Fibroblast of peridontal ligament (primary cell): ENCODE results near the gene TMED6.
A peak's percentile ranks its signal among the peaks of the same experiment; 100 is the strongest.

Experiments
- DNase-seq: peaks from one replicate; pipeline ENCODE4 v3.0.0-alpha.2; 2010; ENCODE audit errors: extremely low read depth

The TMED6 gene

GRCh38 chr16:69324013-69324531, 27.5 kb downstream of the TMED6 start:
- no peak for DNase-seq

- no peak for DNase-seq
Observed at GRCh38 chr16:69323415-69323814, 28.2 kb downstream of the TMED6 start.

- no peak for DNase-seq
Observed at GRCh38 chr16:69322343-69322742, 29.2 kb downstream of the TMED6 start.

- no peak for DNase-seq
Observed at GRCh38 chr16:69321080-69321479, 30.5 kb downstream of the TMED6 start.

GRCh38 chr16:69320740-69321073, 30.9 kb downstream of the TMED6 start:
- no peak for DNase-seq

- DNase-seq: no peak
Observed at GRCh38 chr16:69319826-69320739, 31.5 kb downstream of the TMED6 start.

- no peak for DNase-seq
Observed at GRCh38 chr16:69319381-69319780, 32.2 kb downstream of the TMED6 start.

- no peak for DNase-seq
Observed at GRCh38 chr16:69318911-69319289, 32.7 kb downstream of the TMED6 start.

GRCh38 chr16:69318177-69318910, 33.2 kb downstream of the TMED6 start:
- no peak for DNase-seq

- no peak for DNase-seq
Observed at GRCh38 chr16:69316595-69317034, 35.0 kb downstream of the TMED6 start.

GRCh38 chr16:69315486-69316311, 35.9 kb downstream of the TMED6 start:
- DNase-seq: no peak

GRCh38 chr16:69314534-69314933, 37.1 kb downstream of the TMED6 start:
- no peak for DNase-seq

GRCh38 chr16:69313469-69313868, 38.1 kb downstream of the TMED6 start:
- no peak for DNase-seq

GRCh38 chr16:69311533-69312387, 39.8 kb downstream of the TMED6 start:
- no peak for DNase-seq

GRCh38 chr16:69310653-69311532, 40.7 kb downstream of the TMED6 start, which contains the start of gene VPS4A:
VPS4A (plus strand) TSS chr16:69311350; CDS start chr16:69311512, 162 bp downstream.
- peak; percentile 92 for DNase-seq

GRCh38 chr16:69309316-69309715, 42.3 kb downstream of the TMED6 start:
- no peak for DNase-seq

GRCh38 chr16:69307856-69308255, 43.7 kb downstream of the TMED6 start:
- no peak for DNase-seq

GRCh38 chr16:69307091-69307490, 44.5 kb downstream of the TMED6 start:
- DNase-seq: no peak

- DNase-seq: peak; percentile 68
Observed at GRCh38 chr16:69306031-69306430, 45.6 kb downstream of the TMED6 start.

GRCh38 chr16:69302301-69302700, 49.3 kb downstream of the TMED6 start:
- DNase-seq: no peak
